ENCODE measurements around the gene GPBP1.

Gene GPBP1

DNA sequence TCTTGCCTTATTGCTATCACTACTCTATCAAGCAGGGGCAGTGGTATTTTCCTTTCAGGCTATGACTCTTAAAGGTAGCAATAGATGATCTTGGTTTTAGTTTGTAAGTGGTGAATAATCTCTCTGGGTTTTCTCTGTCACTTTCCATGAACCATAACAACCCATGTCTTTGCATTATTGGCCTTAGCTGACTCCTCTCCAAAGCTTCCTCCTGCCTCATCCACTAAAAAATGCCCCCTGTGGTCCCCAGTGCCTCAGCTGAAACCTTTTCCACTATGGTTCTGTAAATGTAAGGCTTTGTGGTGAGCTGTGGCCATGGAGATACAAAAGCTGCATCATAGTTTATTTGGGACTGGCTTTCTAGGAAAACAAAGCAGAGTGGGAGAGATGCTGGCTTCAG, 128.8 kb downstream of the GPBP1 start:
- TF ChIP-seq, protein P1, sequence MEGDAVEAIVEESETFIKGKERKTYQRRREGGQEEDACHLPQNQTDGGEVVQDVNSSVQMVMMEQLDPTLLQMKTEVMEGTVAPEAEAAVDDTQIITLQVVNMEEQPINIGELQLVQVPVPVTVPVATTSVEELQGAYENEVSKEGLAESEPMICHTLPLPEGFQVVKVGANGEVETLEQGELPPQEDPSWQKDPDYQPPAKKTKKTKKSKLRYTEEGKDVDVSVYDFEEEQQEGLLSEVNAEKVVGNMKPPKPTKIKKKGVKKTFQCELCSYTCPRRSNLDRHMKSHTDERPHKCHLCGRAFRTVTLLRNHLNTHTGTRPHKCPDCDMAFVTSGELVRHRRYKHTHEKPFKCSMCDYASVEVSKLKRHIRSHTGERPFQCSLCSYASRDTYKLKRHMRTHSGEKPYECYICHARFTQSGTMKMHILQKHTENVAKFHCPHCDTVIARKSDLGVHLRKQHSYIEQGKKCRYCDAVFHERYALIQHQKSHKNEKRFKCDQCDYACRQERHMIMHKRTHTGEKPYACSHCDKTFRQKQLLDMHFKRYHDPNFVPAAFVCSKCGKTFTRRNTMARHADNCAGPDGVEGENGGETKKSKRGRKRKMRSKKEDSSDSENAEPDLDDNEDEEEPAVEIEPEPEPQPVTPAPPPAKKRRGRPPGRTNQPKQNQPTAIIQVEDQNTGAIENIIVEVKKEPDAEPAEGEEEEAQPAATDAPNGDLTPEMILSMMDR (IDR thresholded peaks at IDR 0.05) = no peak

GRCh38 chr5:57303985-57304384, 130.1 kb downstream of the GPBP1 start:
- TF ChIP-seq, protein P1 (IDR thresholded peaks at IDR 0.05) = no peak

- TF ChIP-seq, protein P1 (IDR thresholded peaks at IDR 0.05) = no peak
Measured at GRCh38 chr5:57304931-57305330, 131.1 kb downstream of the GPBP1 start.

DNA sequence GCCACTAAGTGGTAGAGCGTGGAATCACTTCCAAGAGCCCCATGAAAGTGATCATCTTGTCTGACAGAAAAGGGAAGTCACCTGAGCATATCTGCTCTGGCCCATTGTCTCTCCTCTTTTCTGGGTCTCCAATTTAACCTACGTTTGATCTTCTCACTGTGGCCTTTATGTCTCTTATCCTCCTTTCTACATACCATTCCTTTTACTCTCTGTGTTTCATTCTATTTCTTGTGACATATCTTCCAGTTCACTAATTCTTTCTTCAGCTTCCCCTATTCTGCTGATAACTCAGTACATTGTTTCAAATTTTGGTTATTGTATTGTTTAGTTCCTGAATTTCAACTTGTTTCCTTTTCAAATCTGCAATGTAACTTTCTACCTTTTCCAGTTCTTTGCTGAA, 132.5 kb downstream of the GPBP1 start:
- TF ChIP-seq, protein P1 (IDR thresholded peaks at IDR 0.05) = no peak

DNA sequence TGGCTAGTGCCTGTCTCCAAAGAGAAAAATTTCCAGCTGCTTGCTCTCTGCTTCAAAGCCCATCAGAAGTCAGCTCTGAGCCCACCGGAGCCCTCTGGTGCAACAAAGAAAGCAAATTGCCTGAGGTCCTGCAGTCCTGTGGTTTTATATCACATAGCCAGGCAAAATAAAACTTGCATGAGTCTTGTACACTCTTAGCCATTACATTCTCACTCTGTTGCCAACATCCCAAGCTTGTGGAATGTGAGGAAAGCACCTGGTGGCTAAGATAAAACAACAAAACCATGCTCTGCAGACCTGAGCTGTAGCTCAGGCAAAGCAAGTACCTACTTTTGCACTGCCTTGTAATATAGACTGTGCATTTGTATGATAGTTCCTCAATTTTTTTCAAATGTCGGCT, 133.7 kb downstream of the GPBP1 start:
- TF ChIP-seq, protein P1 (IDR thresholded peaks at IDR 0.05) = no peak

GRCh38 chr5:57311251-57311650, 137.4 kb downstream of the GPBP1 start:
- TF ChIP-seq, protein P1 (IDR thresholded peaks at IDR 0.05) = no peak

- TF ChIP-seq, protein P1 (IDR thresholded peaks at IDR 0.05) = no peak
Measured at GRCh38 chr5:57311921-57312735, 138.3 kb downstream of the GPBP1 start.
